HepG2 (cell line): ENCODE data around the gene TSHZ2. TPM values are rescaled to one million over a fixed set of nuclear protein-coding genes. Genes with fewer than 3 reads are reported as not detected.

ENCODE experiments used
- ARNTL ChIP-seq: sonication (generic); formaldehyde crosslinking; IDR thresholded peaks from 2 replicates; pipeline ENCODE4 v1.4.0; 2020; ENCODE audit warnings: mild to moderate bottlenecking, missing genetic modification reagents
- ASH2L ChIP-seq: fragments of 300-600, 200-600 bp; sonication (generic); IDR thresholded peaks from 2 replicates; pipeline ENCODE4 v1.7.0; 2017; ENCODE audit warnings: low read depth, mild to moderate bottlenecking, moderate library complexity, mixed read lengths, low read length; ENCODE audit not compliant: insufficient read length
- E2F1 ChIP-seq: sonication (generic); formaldehyde crosslinking; IDR thresholded peaks from 2 replicates; pipeline ENCODE4 v1.5.0; 2020; ENCODE audit warnings: missing genetic modification reagents
- GRHL1 ChIP-seq: sonication (generic); formaldehyde crosslinking; conservative IDR thresholded peaks from 2 replicates; pipeline ENCODE4 v1.8.0; 2022; ENCODE audit warnings: missing genetic modification reagents
- KLF16 ChIP-seq, 2 experiments: sonication (generic) in 1 of 2; formaldehyde crosslinking in 1 of 2; IDR thresholded peaks; 2 replicates each; pipeline versions ENCODE4 v1.6.1 to v1.8.0; 2016 to 2023; ENCODE audit warnings: missing genetic modification reagents in 2 of 2, missing compliant biosample characterization in 1 of 2
- MIER2 ChIP-seq: IDR thresholded peaks from 2 replicates; pipeline ENCODE4 v1.6.1; 2016; ENCODE audit warnings: missing biosample characterization, missing genetic modification reagents
- MLXIP ChIP-seq: sonication (generic); formaldehyde crosslinking; IDR thresholded peaks from 2 replicates; pipeline ENCODE4 v1.9.0; 2021; ENCODE audit warnings: missing genetic modification reagents, borderline replicate concordance
- NFKBIZ ChIP-seq: IDR thresholded peaks from 2 replicates; pipeline ENCODE4 v1.6.1; 2018; ENCODE audit warnings: missing genetic modification reagents, missing compliant biosample characterization
- PRPF4 ChIP-seq: fragments of 200-400 bp; formaldehyde crosslinking; IDR thresholded peaks from 2 replicates; pipeline ENCODE4 v1.6.1; 2016; ENCODE audit warnings: low read length, low read depth; ENCODE audit not compliant: poor library complexity, severe bottlenecking
- SAP130 ChIP-seq: IDR thresholded peaks from 2 replicates; pipeline ENCODE4 v1.6.1; 2016; ENCODE audit warnings: low read depth
- SP5 ChIP-seq: IDR thresholded peaks from 2 replicates; pipeline ENCODE4 v1.6.1; 2016; ENCODE audit warnings: low read depth, borderline replicate concordance
- ZBTB49 ChIP-seq: sonication (generic); formaldehyde crosslinking; IDR thresholded peaks from 2 replicates; pipeline ENCODE4 v1.4.0; 2020; ENCODE audit warnings: missing genetic modification reagents, borderline replicate concordance
- ZKSCAN1 ChIP-seq: fragments of 150-350 bp; IDR thresholded peaks from 2 replicates; pipeline ENCODE4 v1.6.1; 2014; ENCODE audit warnings: low read length
- ZMYM2 ChIP-seq: sonication (generic); formaldehyde crosslinking; IDR thresholded peaks from 2 replicates; pipeline ENCODE4 v1.8.0; 2022; ENCODE audit warnings: mild to moderate bottlenecking, missing genetic modification reagents
- ZNF12 ChIP-seq: sonication (generic); formaldehyde crosslinking; IDR thresholded peaks from 2 replicates; pipeline ENCODE4 v1.5.0; 2020; ENCODE audit warnings: missing genetic modification reagents
- ZNF337 ChIP-seq: sonication (generic); formaldehyde crosslinking; IDR thresholded peaks from 2 replicates; pipeline ENCODE4 v1.5.1; 2020; ENCODE audit warnings: missing genetic modification reagents, low read depth, mild to moderate bottlenecking, borderline replicate concordance
- ZNF761 ChIP-seq: sonication (generic); formaldehyde crosslinking; conservative IDR thresholded peaks from 2 replicates; pipeline ENCODE4 v1.4.0; 2020; ENCODE audit warnings: mild to moderate bottlenecking, missing genetic modification reagents
- ZNF781 ChIP-seq: sonication (generic); formaldehyde crosslinking; IDR thresholded peaks from 2 replicates; pipeline ENCODE4 v1.5.1; 2020; ENCODE audit warnings: borderline replicate concordance, mild to moderate bottlenecking, missing genetic modification reagents; ENCODE audit errors: not compliant biosample characterization
- polyA plus RNA-seq, 8 experiments: library from polyadenylated mRNA; depleted of rRNA in 3 of 8; stranded (reverse) in 7 of 8; unstranded in 1 of 8; fragments of >200 nt; fragmentation: Illumina TruSeq in 4 of 8; extraction: Trizol in 4 of 8; gene quantifications; 2 replicates each; pipeline versions ENCODE4 v1.2.1 to v1.2.3, GENCODE V29; 2011 to 2016; ENCODE audit warnings: low read depth in 4 of 8, missing spikeins in 1 of 8, mixed read lengths in 1 of 8; ENCODE audit not compliant: insufficient read depth in 1 of 8
- total RNA-seq, 5 experiments: library from RNA; depleted of rRNA; stranded (reverse); fragments of >200 nt; fragmentation: Illumina TruSeq; extraction: Trizol; gene quantifications; 2 replicates each; pipeline ENCODE4 v1.2.3, GENCODE V29; 2016; ENCODE audit warnings: low read depth in 1 of 5
- TF ChIP-seq, protein P1 (sequence below): IDR thresholded peaks from 2 replicates; pipeline ENCODE4 v1.6.1; 2016; ENCODE audit warnings: mild to moderate bottlenecking

TSHZ2 gene
- total and polyA plus RNA-seq, 2 of the 13 experiments (the other 11 are each of a cell fraction or from before 2014, with no cell fraction given) = 0.01 TPM; not detected in 1

DNA sequence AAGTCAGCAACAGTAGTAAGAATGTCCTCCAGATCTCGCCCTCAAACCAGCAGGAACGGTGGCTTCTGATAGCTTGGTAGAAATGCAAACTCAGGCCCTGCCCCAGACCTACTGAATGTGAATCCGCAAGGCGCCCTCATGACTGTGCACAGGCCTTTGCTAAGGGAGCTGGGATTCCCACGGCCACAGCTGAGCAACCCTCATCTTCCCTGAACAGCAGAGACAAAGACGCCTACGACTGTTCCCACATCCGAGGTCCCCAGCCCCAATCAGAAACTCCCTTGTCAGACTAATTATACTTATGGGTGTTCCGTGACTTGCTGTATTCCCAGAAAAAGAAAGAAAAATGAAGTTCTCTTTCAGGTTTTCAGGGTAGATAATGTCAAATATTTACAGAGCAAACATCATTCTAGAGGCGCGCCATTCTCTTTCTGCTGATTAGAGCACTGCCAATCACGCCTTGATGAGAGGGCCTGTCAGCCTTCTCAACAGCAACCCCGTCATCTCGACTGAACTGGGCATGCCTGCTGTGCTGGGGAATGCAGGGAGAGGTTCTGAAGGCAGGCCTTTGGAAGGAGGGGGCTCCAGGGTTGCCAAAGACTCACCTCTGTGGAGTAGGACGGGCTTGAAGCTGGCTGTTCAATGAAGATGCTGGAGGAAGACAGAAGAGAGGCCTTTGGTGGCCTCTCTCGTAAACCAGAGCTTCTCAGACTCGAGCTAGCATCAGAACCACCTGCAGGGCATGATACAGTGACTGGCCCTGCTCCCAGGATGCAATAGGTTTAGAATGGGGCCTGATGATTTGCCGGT is 541.5 kb downstream of the TSHZ2 start (continued):
- TF ChIP-seq GRHL1 (CRISPR knock-in tag) (no peak), E2F1 (CRISPR knock-in tag) (0 out of 2 replicates have a peak, but pooled peaks have one; percentile 42), ZBTB49 (no peak), ARNTL (no peak), MLXIP (no peak), SAP130 (CRISPR knock-in tag) (peak; percentile 61; the same call in 1 of the 2 replicates), SP5 (no peak), PRPF4 (no peak), KLF16 (CRISPR knock-in tag; IDR thresholded peaks at IDR 0.05) (0 out of 4 replicates have a peak, but pooled peaks of 1 of the 2 experiments have one; percentile 23), ZNF781 (no peak), ASH2L (peak; percentile 33), ZMYM2 (CRISPR knock-in tag) (no peak), ZKSCAN1 (no peak), ZNF761 (no peak), ZNF337 (CRISPR knock-in tag) (no peak), NFKBIZ (CRISPR knock-in tag) (no peak), ZNF12 (CRISPR knock-in tag) (no peak), MIER2 (CRISPR knock-in tag) (no peak)
- TF ChIP-seq, protein P1, sequence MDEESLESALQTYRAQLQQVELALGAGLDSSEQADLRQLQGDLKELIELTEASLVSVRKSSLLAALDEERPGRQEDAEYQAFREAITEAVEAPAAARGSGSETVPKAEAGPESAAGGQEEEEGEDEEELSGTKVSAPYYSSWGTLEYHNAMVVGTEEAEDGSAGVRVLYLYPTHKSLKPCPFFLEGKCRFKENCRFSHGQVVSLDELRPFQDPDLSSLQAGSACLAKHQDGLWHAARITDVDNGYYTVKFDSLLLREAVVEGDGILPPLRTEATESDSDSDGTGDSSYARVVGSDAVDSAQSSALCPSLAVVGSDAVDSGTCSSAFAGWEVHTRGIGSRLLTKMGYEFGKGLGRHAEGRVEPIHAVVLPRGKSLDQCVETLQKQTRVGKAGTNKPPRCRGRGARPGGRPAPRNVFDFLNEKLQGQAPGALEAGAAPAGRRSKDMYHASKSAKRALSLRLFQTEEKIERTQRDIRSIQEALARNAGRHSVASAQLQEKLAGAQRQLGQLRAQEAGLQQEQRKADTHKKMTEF (CRISPR knock-in tag) = peak; percentile 40; the same call in 1 of the 2 replicates
